CD4-positive, alpha-beta T cell (primary cell): ENCODE measurements around the gene ACOT6. TPM values are rescaled to one million over a fixed set of nuclear protein-coding genes. Genes with fewer than 3 reads are reported as not detected.

ENCODE experiments used
- ATAC-seq: fragments of 200-7000 bp; cut with Tn5 transposase; one replicate; pipeline ENCODE4 v1.10.0; 2022; ENCODE audit warnings: mild to moderate bottlenecking; ENCODE audit not compliant: poor library complexity
- CTCF ChIA-PET: fragments of 350-600 bp; sonication (Branson Sonifier 250); formaldehyde crosslinking; loops from one replicate; lab custom pipeline; 2021; ENCODE audit warnings: antibody characterized with exemption, inconsistent platforms; lab: Charles Lee
- POLR2A ChIA-PET: fragments of 350-600 bp; sonication (Branson Sonifier 250); formaldehyde crosslinking; loops from one replicate; lab custom pipeline; 2021; ENCODE audit warnings: antibody characterized with exemption, inconsistent platforms; lab: Charles Lee
- DNase-seq, 14 experiments: peaks; one replicate each; pipeline ENCODE4 v3.0.0-alpha.2; 2013 to 2020; ENCODE audit warnings: mixed read lengths in 2 of 14
- H3K27ac ChIP-seq, 2 donors: one replicate each; pipeline versions ENCODE4 v1.5.1 to v1.7.0; 2013; ENCODE audit warnings: low read length in 2 of 2, low read depth in 1 of 2, mild to moderate bottlenecking in 1 of 2
- H3K27me3 ChIP-seq, 2 experiments: 1 replicate in 1 of 2; 2 replicates in 1 of 2; pipeline versions ENCODE4 v1.6.1 to v1.7.0; 2013; ENCODE audit warnings: low read length in 2 of 2, control low read depth in 1 of 2, mild to moderate bottlenecking in 1 of 2, moderate library complexity in 1 of 2; ENCODE audit not compliant: insufficient read depth in 2 of 2, control insufficient read depth in 1 of 2
- H3K36me3 ChIP-seq: one replicate; pipeline ENCODE4 v1.6.1; 2013; ENCODE audit warnings: low read length, control low read depth; ENCODE audit not compliant: insufficient read depth
- H3K4me1 ChIP-seq: one replicate; pipeline ENCODE4 v1.6.1; 2013; ENCODE audit warnings: low read length, control low read depth; ENCODE audit not compliant: insufficient read depth
- H3K4me3 ChIP-seq: one replicate; pipeline ENCODE4 v1.5.1; 2013; ENCODE audit warnings: mild to moderate bottlenecking, low read length, moderate library complexity
- H3K9me3 ChIP-seq, 2 experiments: 1 replicate in 1 of 2; 2 replicates in 1 of 2; pipeline versions ENCODE4 v1.6.1 to v1.7.0; 2013; ENCODE audit warnings: low read length in 2 of 2, mild to moderate bottlenecking in 2 of 2, control low read depth in 1 of 2, moderate library complexity in 1 of 2; ENCODE audit not compliant: control insufficient read depth in 1 of 2, insufficient read depth in 1 of 2
- H3K27ac Mint-ChIP-seq: one replicate; pipeline ENCODE4 v1.8.0; 2020; ENCODE audit warnings: mixed read lengths
- H3K27me3 Mint-ChIP-seq: one replicate; pipeline ENCODE4 v1.8.0; 2021; ENCODE audit warnings: mixed read lengths
- H3K36me3 Mint-ChIP-seq: one replicate; pipeline ENCODE4 v1.8.0; 2021; ENCODE audit warnings: low read depth, mixed read lengths
- H3K4me1 Mint-ChIP-seq: one replicate; pipeline ENCODE4 v1.8.0; 2021; ENCODE audit warnings: low read depth, mixed read lengths
- H3K4me3 Mint-ChIP-seq: one replicate; pipeline ENCODE4 v1.8.0; 2020; ENCODE audit warnings: mild to moderate bottlenecking, mixed read lengths
- H3K9me3 Mint-ChIP-seq: one replicate; pipeline ENCODE4 v1.8.0; 2020; ENCODE audit warnings: mixed read lengths
- intact Hi-C, 2 experiments: fragments of 100-400 bp; cut with DNase I in 1 of 2; cut with micrococcal nuclease in 1 of 2; formaldehyde crosslinking; loops; one replicate each; pipeline versions ENCODE4 v1.15.1 to v1.9.0; 2023 to 2025; cut with DNase I, micrococcal nuclease
- total RNA-seq, 174 experiments: library from RNA in 2 of 174; stranded (reverse) in 2 of 174; gene quantifications; one replicate each; pipeline ENCODE4 v1.2.3 and lab custom pipeline; 2021 to 2026
- TF ChIP-seq, protein P1 (sequence below): fragments of 200-600 bp; IDR thresholded peaks from one replicate; pipeline ENCODE4 v1.8.0; 2022; ENCODE audit warnings: antibody characterized with exemption, mild to moderate bottlenecking

ACOT6 gene
- total RNA-seq, 2 experiments from 2014 or later = not detected

DNA sequence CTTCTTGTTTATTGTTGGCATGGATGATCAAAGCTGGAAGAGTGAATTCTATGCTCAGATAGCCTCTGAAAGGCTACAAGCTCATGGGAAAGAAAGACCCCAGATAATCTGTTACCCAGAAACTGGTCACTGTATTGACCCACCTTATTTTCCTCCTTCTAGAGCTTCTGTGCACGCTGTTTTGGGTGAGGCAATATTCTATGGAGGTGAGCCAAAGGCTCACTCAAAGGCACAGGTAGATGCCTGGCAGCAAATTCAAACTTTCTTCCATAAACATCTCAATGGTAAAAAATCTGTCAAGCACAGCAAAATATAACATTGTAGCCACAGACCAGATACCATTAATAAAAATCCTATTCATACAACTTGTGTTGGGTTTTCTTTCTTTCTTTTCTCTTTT is 7.2 kb downstream of the ACOT6 start:
- no peak overlapping the region for H3K4me3 Mint-ChIP-seq
- H3K27ac Mint-ChIP-seq = no peak overlapping the region
- no peaks in the 10 kb centered on the region for H3K4me1 ChIP-seq
- ChIA-PET POLR2A (no interaction called here), CTCF (no interaction called here)
- TF ChIP-seq, protein P1, sequence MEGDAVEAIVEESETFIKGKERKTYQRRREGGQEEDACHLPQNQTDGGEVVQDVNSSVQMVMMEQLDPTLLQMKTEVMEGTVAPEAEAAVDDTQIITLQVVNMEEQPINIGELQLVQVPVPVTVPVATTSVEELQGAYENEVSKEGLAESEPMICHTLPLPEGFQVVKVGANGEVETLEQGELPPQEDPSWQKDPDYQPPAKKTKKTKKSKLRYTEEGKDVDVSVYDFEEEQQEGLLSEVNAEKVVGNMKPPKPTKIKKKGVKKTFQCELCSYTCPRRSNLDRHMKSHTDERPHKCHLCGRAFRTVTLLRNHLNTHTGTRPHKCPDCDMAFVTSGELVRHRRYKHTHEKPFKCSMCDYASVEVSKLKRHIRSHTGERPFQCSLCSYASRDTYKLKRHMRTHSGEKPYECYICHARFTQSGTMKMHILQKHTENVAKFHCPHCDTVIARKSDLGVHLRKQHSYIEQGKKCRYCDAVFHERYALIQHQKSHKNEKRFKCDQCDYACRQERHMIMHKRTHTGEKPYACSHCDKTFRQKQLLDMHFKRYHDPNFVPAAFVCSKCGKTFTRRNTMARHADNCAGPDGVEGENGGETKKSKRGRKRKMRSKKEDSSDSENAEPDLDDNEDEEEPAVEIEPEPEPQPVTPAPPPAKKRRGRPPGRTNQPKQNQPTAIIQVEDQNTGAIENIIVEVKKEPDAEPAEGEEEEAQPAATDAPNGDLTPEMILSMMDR = no peak
- no peaks in the 10 kb centered on the region for H3K9me3 Mint-ChIP-seq
- intact Hi-C loops = no loop called here
- no peak overlapping the region for H3K4me3 ChIP-seq
- ATAC-seq (no peak), DNase-seq (no peak)
- no peaks in the 10 kb centered on the region for H3K36me3 ChIP-seq
- no peaks in the 10 kb centered on the region for H3K9me3 ChIP-seq
- no peaks in the 10 kb centered on the region for H3K27me3 Mint-ChIP-seq
- H3K27ac ChIP-seq = no peak overlapping the region
- no peaks in the 10 kb centered on the region for H3K36me3 Mint-ChIP-seq
- H3K27me3 ChIP-seq = no peaks in the 10 kb centered on the region
- H3K4me1 Mint-ChIP-seq = no peaks in the 10 kb centered on the region

- Mint-ChIP-seq H3K36me3 (no peaks in the 10 kb centered on the region), H3K4me3 (no peak overlapping the region), H3K9me3 (no peaks in the 10 kb centered on the region), H3K4me1 (no peaks in the 10 kb centered on the region), H3K27ac (no peak overlapping the region), H3K27me3 (no peaks in the 10 kb centered on the region)
- DNase-seq (no peak), ATAC-seq (no peak)
- Histone ChIP-seq H3K27ac (no peak overlapping the region), H3K4me1 (no peaks in the 10 kb centered on the region), H3K9me3 (no peaks in the 10 kb centered on the region), H3K27me3 (no peaks in the 10 kb centered on the region), H3K4me3 (no peak overlapping the region), H3K36me3 (no peaks in the 10 kb centered on the region)
- intact Hi-C loops = no loop called here
- ChIA-PET CTCF (no interaction called here), POLR2A (no interaction called here)
- TF ChIP-seq, protein P1 = no peak
These were observed 8.0 kb downstream of the ACOT6 start for GRCh38 chr14:73620268-73620667.

DNA sequence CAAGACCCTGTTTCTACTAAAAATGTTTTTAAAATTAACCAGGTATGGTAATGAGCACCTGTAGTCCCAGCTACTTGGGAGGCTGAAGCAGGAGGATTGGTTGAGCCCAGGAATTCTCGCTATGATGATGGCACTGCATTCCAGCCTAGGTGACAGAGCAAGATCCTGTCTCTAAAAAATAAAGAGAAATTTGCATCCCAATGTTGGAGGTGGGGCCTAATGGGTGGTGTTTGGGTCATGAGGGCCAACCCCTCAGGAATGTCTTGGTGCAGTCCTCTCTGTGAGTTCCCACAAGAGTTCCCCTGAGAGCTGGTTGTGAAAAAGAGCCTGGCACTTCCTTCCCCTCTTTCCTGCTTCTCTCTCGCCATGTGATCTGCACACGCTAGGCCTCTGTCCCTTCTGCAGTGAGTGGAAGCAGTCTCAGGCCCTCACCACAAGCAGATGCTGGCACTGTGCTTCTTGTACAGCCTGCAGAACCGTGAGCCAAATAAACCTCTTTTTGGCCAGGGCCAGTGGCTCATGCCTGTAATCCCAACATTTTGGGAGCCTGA is 11.3 kb downstream of the ACOT6 start:
- DNase-seq (no peak), ATAC-seq (no peak)
- Mint-ChIP-seq H3K4me1 (no peaks in the 10 kb centered on the region), H3K4me3 (no peak overlapping the region), H3K9me3 (no peaks in the 10 kb centered on the region), H3K27me3 (no peaks in the 10 kb centered on the region), H3K27ac (no peak overlapping the region), H3K36me3 (no peaks in the 10 kb centered on the region)
- intact Hi-C loops = no loop called here
- ChIA-PET POLR2A (no interaction called here), CTCF (no interaction called here)
- Histone ChIP-seq H3K36me3 (no peaks in the 10 kb centered on the region), H3K4me3 (no peak overlapping the region), H3K9me3 (no peaks in the 10 kb centered on the region), H3K27me3 (no peaks in the 10 kb centered on the region), H3K4me1 (no peaks in the 10 kb centered on the region), H3K27ac (no peak overlapping the region)
- TF ChIP-seq, protein P1 = no peak
